Measurements from ENCODE around the gene ETFA.

The ETFA gene

DNA sequence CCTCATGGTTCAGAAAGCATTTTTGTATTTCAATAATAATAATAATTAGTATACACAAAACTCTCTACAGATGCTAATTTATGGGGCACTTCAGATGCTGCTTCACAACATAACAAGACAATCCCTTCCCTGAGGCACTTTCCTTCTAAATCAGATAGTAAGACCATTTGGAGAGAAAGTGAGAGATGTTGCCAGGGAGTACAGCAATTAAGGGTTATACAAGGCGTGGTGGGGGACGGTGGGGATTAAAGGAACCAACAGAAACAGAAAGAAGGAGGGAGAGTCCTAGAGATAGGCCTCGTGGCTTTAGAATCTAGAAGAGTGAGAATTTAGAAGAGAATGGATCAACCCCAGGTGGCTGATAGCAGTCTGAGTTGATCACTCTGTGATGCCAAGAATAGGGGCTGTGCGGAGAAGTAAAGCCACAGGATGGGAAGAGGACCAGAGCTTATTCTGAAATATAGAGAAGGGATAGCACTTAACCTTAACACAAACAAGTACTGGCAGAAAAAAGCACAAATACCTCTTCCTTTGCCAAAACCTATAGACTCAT is 76.9 kb downstream of the ETFA start:
- H3K27me3 ChIP-seq (replicated peaks; ENCODE audit: insufficient read depth, low read length) = no peaks in the 10 kb centered on the region

GRCh38 chr15:76233921-76234320 is 77.3 kb downstream of the ETFA start:
- Histone ChIP-seq H3K9me3 (replicated peaks; ENCODE audit: insufficient read depth, low read length) (no peaks in the 10 kb centered on the region), H3K27ac (ENCODE audit: low read length) (no peak overlapping the region)

More for the DNA sequence above, 76.9 kb downstream of the ETFA start:
- no peaks in the 10 kb centered on the region for H3F3A ChIP-seq (ENCODE audit: insufficient read depth, low read length)
- H2AFZ ChIP-seq (ENCODE audit: low read length) = no peak overlapping the region
- no peaks in the 10 kb centered on the region for H3K36me3 ChIP-seq (replicated peaks; ENCODE audit: insufficient read depth, low read length)
- H4K20me1 ChIP-seq (ENCODE audit: insufficient read depth, low read length) = no peaks in the 10 kb centered on the region
- no peak overlapping the region for H3K4me2 ChIP-seq (ENCODE audit: low read depth, low read length)
- DNase-seq = no peak
- no peaks in the 10 kb centered on the region for H3K9me2 ChIP-seq (replicated peaks; ENCODE audit: insufficient read depth, low read length)
- no peaks in the 10 kb centered on the region for H3K4me1 ChIP-seq (ENCODE audit: low read length)
- TF ChIP-seq CTCF (IDR thresholded peaks at IDR 0.05; ENCODE audit: low read length) (no peak), EZH2 (optimal IDR thresholded peaks at IDR 0.05; ENCODE audit: low read depth, low read length) (no peak), EZH2phosphoT487 (IDR thresholded peaks at IDR 0.05; ENCODE audit: low read length) (no peak)
- no peak overlapping the region for H3K27ac ChIP-seq (ENCODE audit: low read length)
- H3K4me3 ChIP-seq (ENCODE audit: low read length) = no peak overlapping the region
- H3K9ac ChIP-seq (ENCODE audit: low read length) = no peak overlapping the region
- H3K79me2 ChIP-seq (ENCODE audit: low read length) = no peaks in the 10 kb centered on the region
- H3K9me3 ChIP-seq (replicated peaks; ENCODE audit: insufficient read depth, low read length) = no peaks in the 10 kb centered on the region

DNA sequence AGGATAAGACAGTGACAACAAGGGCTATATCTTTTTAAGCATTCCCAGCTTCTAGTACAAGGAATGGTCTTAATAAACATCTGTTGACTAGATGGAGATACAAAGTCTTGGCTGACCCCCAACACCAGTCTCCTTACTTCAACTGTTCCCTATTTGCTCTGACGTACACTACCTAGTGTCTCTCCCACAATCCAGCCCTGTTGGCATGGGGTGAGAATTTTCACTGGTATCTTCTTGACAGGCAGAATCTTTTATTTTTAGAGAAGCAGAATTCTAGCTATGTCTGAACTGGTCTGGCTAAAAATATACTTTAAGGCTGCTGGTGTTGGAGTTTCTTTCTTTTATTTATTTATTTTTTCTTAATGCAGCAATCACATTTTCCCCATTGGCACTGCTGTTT is 82.0 kb downstream of the ETFA start:
- Histone ChIP-seq H3K9me3 (replicated peaks; ENCODE audit: insufficient read depth, low read length) (no peaks in the 10 kb centered on the region), H3K9ac (ENCODE audit: low read length) (no peak overlapping the region), H3K79me2 (ENCODE audit: low read length) (no peaks in the 10 kb centered on the region), H3K4me3 (ENCODE audit: low read length) (no peak overlapping the region), H3K4me2 (ENCODE audit: low read depth, low read length) (no peak overlapping the region), H2AFZ (ENCODE audit: low read length) (no peak overlapping the region), H3K27ac (ENCODE audit: low read length) (no peak overlapping the region), H3K4me1 (ENCODE audit: low read length) (peaks cover 8% of the 10 kb centered on the region; the same call in 1 of the 2 replicates), H3K27me3 (replicated peaks; ENCODE audit: insufficient read depth, low read length) (no peaks in the 10 kb centered on the region), H4K20me1 (ENCODE audit: insufficient read depth, low read length) (no peaks in the 10 kb centered on the region), H3K9me2 (replicated peaks; ENCODE audit: insufficient read depth, low read length) (no peaks in the 10 kb centered on the region), H3K36me3 (replicated peaks; ENCODE audit: insufficient read depth, low read length) (no peaks in the 10 kb centered on the region; the same call in 1 of the 2 replicates), H3F3A (ENCODE audit: insufficient read depth, low read length) (no peaks in the 10 kb centered on the region)
- TF ChIP-seq EZH2 (optimal IDR thresholded peaks at IDR 0.05; ENCODE audit: low read depth, low read length) = no peak
- no peak for DNase-seq

More at GRCh38 chr15:76233921-76234320, 77.3 kb downstream of the ETFA start:
- Histone ChIP-seq H3K9me2 (replicated peaks; ENCODE audit: insufficient read depth, low read length) (no peaks in the 10 kb centered on the region), H3K27me3 (replicated peaks; ENCODE audit: insufficient read depth, low read length) (no peaks in the 10 kb centered on the region), H2AFZ (ENCODE audit: low read length) (no peak overlapping the region), H3K79me2 (ENCODE audit: low read length) (no peaks in the 10 kb centered on the region), H3K4me1 (ENCODE audit: low read length) (no peaks in the 10 kb centered on the region), H3K36me3 (replicated peaks; ENCODE audit: insufficient read depth, low read length) (no peaks in the 10 kb centered on the region), H3K4me2 (ENCODE audit: low read depth, low read length) (no peak overlapping the region), H3F3A (ENCODE audit: insufficient read depth, low read length) (no peaks in the 10 kb centered on the region), H4K20me1 (ENCODE audit: insufficient read depth, low read length) (no peaks in the 10 kb centered on the region), H3K4me3 (ENCODE audit: low read length) (no peak overlapping the region), H3K9ac (ENCODE audit: low read length) (no peak overlapping the region)
- no peak for DNase-seq
- TF ChIP-seq EZH2phosphoT487 (IDR thresholded peaks at IDR 0.05; ENCODE audit: low read length) (no peak), CTCF (IDR thresholded peaks at IDR 0.05; ENCODE audit: low read length) (no peak), EZH2 (optimal IDR thresholded peaks at IDR 0.05; ENCODE audit: low read depth, low read length) (no peak)

DNA sequence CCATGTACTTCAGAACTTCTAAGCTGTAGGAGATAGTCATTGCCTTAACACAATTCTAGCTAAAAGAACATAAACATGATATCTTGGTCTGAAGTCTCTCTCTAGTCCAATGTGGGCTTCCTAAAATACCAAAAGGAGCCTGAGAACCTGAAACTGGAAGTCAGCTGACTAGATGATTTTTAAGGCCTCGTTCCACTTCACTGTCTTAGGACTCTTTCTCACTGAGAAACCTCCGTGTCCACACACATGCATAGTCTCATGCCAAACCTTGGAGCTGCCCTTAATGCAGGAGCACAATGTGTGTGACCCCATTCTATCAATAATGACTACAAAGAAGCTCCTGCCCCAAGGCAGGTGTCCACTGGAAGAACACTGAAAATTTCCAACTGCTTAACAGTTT is 87.7 kb downstream of the ETFA start:
- no peaks in the 10 kb centered on the region for H3K27me3 ChIP-seq (replicated peaks; ENCODE audit: insufficient read depth, low read length)
- DNase-seq = peak; percentile 36
- H3K9ac ChIP-seq (ENCODE audit: low read length) = peak overlapping the region; percentile 13; the same call in 1 of the 2 replicates
- TF ChIP-seq EZH2 (optimal IDR thresholded peaks at IDR 0.05; ENCODE audit: low read depth, low read length) = no peak
- no peak for TF ChIP-seq EZH2phosphoT487 (IDR thresholded peaks at IDR 0.05; ENCODE audit: low read length)
- TF ChIP-seq CTCF (IDR thresholded peaks at IDR 0.05; ENCODE audit: low read length) = no peak
- no peaks in the 10 kb centered on the region; the same call in 1 of the 2 replicates for H3K36me3 ChIP-seq (replicated peaks; ENCODE audit: insufficient read depth, low read length)
- H4K20me1 ChIP-seq (ENCODE audit: insufficient read depth, low read length) = no peaks in the 10 kb centered on the region
- H3K4me1 ChIP-seq (ENCODE audit: low read length) = peaks cover 34% of the 10 kb centered on the region
- H3K4me2 ChIP-seq (ENCODE audit: low read depth, low read length) = peak overlapping the region; percentile 50; the same call in 1 of the 2 replicates
- H2AFZ ChIP-seq (ENCODE audit: low read length) = no peak overlapping the region
- no peaks in the 10 kb centered on the region for H3K9me3 ChIP-seq (replicated peaks; ENCODE audit: insufficient read depth, low read length)
- peak overlapping the region; percentile 30; the same call in 1 of the 2 replicates for H3K27ac ChIP-seq (ENCODE audit: low read length)
- no peaks in the 10 kb centered on the region for H3K9me2 ChIP-seq (replicated peaks; ENCODE audit: insufficient read depth, low read length)
- H3F3A ChIP-seq (ENCODE audit: insufficient read depth, low read length) = peaks cover 19% of the 10 kb centered on the region
- no peak overlapping the region for H3K4me3 ChIP-seq (ENCODE audit: low read length)
- 0 out of 2 replicates have a peak, but pooled peaks cover 14% of the 10 kb centered on the region for H3K79me2 ChIP-seq (ENCODE audit: low read length)
